Stimulated activated naive CD8-positive, alpha-beta T cell treated with anti-CD3 and anti-CD28 coated beads, Interleukin-15, Interleukin-2, amounts not matched to agents 100 U/mL and 50 U/mL, for 24 hours (primary cell): Measurements from ENCODE around the gene CD247.
A peak's percentile ranks its signal among the peaks of the same experiment; 100 is the strongest.

Experiments
- ATAC-seq: fragments of 150-1000 bp; cut with Tn5 transposase; one replicate; pipeline ENCODE4 v1.10.0; 2021
- DNase-seq: peaks from one replicate; pipeline ENCODE4 v3.0.0; 2021

The CD247 gene

GRCh38 chr1:167412920-167413319, 105.4 kb downstream of the CD247 start:
- ATAC-seq (no peak), DNase-seq (no peak)

GRCh38 chr1:167412072-167412471, 106.3 kb downstream of the CD247 start:
- DNase-seq: no peak
- peak; percentile 49 for ATAC-seq

- no peak for DNase-seq
- no peak for ATAC-seq
These were observed 109.1 kb downstream of the CD247 start for GRCh38 chr1:167409183-167409582.

- ATAC-seq (no peak), DNase-seq (no peak)
These were observed 110.0 kb downstream of the CD247 start for GRCh38 chr1:167408355-167408754.

GRCh38 chr1:167404908-167405307, 113.4 kb downstream of the CD247 start:
- no peak for DNase-seq
- ATAC-seq: no peak

- DNase-seq (no peak), ATAC-seq (no peak)
These were observed 114.0 kb downstream of the CD247 start for GRCh38 chr1:167404161-167404888.

GRCh38 chr1:167401260-167401873, 117.0 kb downstream of the CD247 start:
- DNase-seq (peak; percentile 55), ATAC-seq (no peak)

GRCh38 chr1:167400359-167400953, 117.9 kb downstream of the CD247 start:
- no peak for DNase-seq
- no peak for ATAC-seq

- ATAC-seq: no peak
These were observed 126.1 kb downstream of the CD247 start for GRCh38 chr1:167392200-167392696.

GRCh38 chr1:167388976-167389375, 129.4 kb downstream of the CD247 start:
- ATAC-seq: no peak
- DNase-seq: no peak

More at GRCh38 chr1:167392200-167392696, 126.1 kb downstream of the CD247 start:
- DNase-seq: no peak

GRCh38 chr1:167387251-167387910, 130.9 kb downstream of the CD247 start:
- DNase-seq (no peak), ATAC-seq (no peak)
